GM12878 (cell line): ENCODE data around the gene VPS8. TPM values are rescaled to one million over a fixed set of nuclear protein-coding genes. Genes with fewer than 3 reads are reported as not detected.

Experiments
- ATAC-seq: fragments of 200-7000 bp; cut with Tn5 transposase; 3 replicates; pipeline ENCODE4 v1.9.1; 2020; ENCODE audit warnings: mild to moderate bottlenecking, moderate library complexity
- BruUV-seq: library from RNA; stranded (reverse); fragments of 400-500 nt; replicated peaks from 2 replicates; lab custom pipeline; 2021; lab: Mats Ljungman, UMichigan
- CTCF ChIA-PET: fragments of 300-600 bp; sonication (Branson Sonifier 250); formaldehyde crosslinking; extraction: SDS; loops from one replicate; lab custom pipeline; 2021; ENCODE audit warnings: inconsistent platforms; lab: Yijun Ruan, JAX
- POLR2A ChIA-PET: fragments of 350-600 bp; formaldehyde crosslinking; extraction: SDS; loops from one replicate; lab custom pipeline; 2021; ENCODE audit warnings: inconsistent platforms; lab: Charles Lee
- RAD21 ChIA-PET: fragments of 300-600 bp; sonication (Branson Sonifier 250); formaldehyde crosslinking; loops from one replicate; lab custom pipeline; 2023; ENCODE audit warnings: antibody characterized with exemption; ENCODE audit not compliant: unreplicated experiment; lab: Charles Lee
- SMC1A ChIA-PET: fragments of 300-600 bp; sonication (Branson Sonifier 250); formaldehyde crosslinking; loops from one replicate; lab custom pipeline; 2023; ENCODE audit not compliant: unreplicated experiment, uncharacterized antibody; lab: Charles Lee
- DNase-seq: peaks from one replicate; pipeline ENCODE4 v3.0.0-alpha.2; 2011; ENCODE audit warnings: low read depth, low spot score
- FAIRE-seq: peaks from 3 replicates; lab custom pipeline; 2011; peaks lifted over from hg19 to GRCh38; lab: Jason Lieb, UNC
- H2AFZ ChIP-seq: 2 replicates; pipeline ENCODE4 v1.6.0; 2011; ENCODE audit warnings: low read depth, low read length, control low read depth; ENCODE audit not compliant: control insufficient read depth
- H3K27ac ChIP-seq: 2 replicates; pipeline ENCODE4 v1.5.1; 2011; ENCODE audit warnings: control low read depth; ENCODE audit not compliant: control insufficient read depth, insufficient read depth
- H3K27me3 ChIP-seq, 2 experiments: replicated peaks in 1 of 2; 2 replicates each; pipeline versions ENCODE4 v1.6.0 to v1.6.1; 2011; ENCODE audit warnings: low read length in 1 of 2; ENCODE audit not compliant: control insufficient read depth in 2 of 2, insufficient read depth in 2 of 2
- H3K36me3 ChIP-seq, 2 experiments: 2 replicates each; pipeline ENCODE4 v1.5.1; 2011; ENCODE audit warnings: low read length in 1 of 2; ENCODE audit not compliant: control insufficient read depth in 2 of 2, insufficient read depth in 2 of 2
- H3K4me1 ChIP-seq: 2 replicates; pipeline ENCODE4 v1.6.1; 2011; ENCODE audit warnings: mild to moderate bottlenecking, low read length, moderate library complexity, mixed read lengths; ENCODE audit not compliant: control insufficient read depth, insufficient read depth
- H3K4me2 ChIP-seq: 2 replicates; pipeline ENCODE4 v1.6.0; 2011; ENCODE audit warnings: control low read depth; ENCODE audit not compliant: control insufficient read depth, insufficient read depth
- H3K4me3 ChIP-seq: fragments of 200-600 bp; sonication (generic); 2 replicates; pipeline ENCODE4 v1.5.1; 2016
- H3K79me2 ChIP-seq: 2 replicates; pipeline ENCODE4 v1.6.0; 2011; ENCODE audit warnings: low read length; ENCODE audit not compliant: control insufficient read depth, insufficient read depth
- H3K9ac ChIP-seq: 2 replicates; pipeline ENCODE4 v1.8.0; 2011; ENCODE audit warnings: low read length, control low read depth, mixed read lengths; ENCODE audit not compliant: control insufficient read depth, insufficient read depth
- H3K9me3 ChIP-seq: replicated peaks from 3 replicates; pipeline ENCODE4 v1.5.1; 2011; ENCODE audit warnings: mild to moderate bottlenecking, low read length; ENCODE audit not compliant: control insufficient read depth, insufficient read depth
- H4K20me1 ChIP-seq: 2 replicates; pipeline ENCODE4 v1.6.0; 2011; ENCODE audit not compliant: control insufficient read depth, insufficient read depth
- ASH2L ChIP-seq: fragments of 300-600, 200-600 bp; sonication (generic); IDR thresholded peaks from 2 replicates; pipeline ENCODE4 v1.6.1; 2017; ENCODE audit warnings: low read depth, mild to moderate bottlenecking, borderline replicate concordance
- BRCA1 ChIP-seq: IDR thresholded peaks from 2 replicates; pipeline ENCODE4 v1.6.1; 2011; ENCODE audit warnings: low read depth, low read length, improper control_type of control experiment
- CBFB ChIP-seq: IDR thresholded peaks from 2 replicates; pipeline ENCODE4 v1.6.1; 2016; ENCODE audit warnings: antibody characterized with exemption, low read depth
- E4F1 ChIP-seq: fragments of 450-650 bp; IDR thresholded peaks from 2 replicates; pipeline ENCODE4 v1.6.1; 2018; ENCODE audit warnings: borderline replicate concordance, mild to moderate bottlenecking; ENCODE audit not compliant: partially characterized antibody
- EED ChIP-seq: sonication (generic); IDR thresholded peaks from 2 replicates; pipeline ENCODE4 v1.6.1; 2016; ENCODE audit warnings: antibody characterized with exemption, low read depth
- FOXK2 ChIP-seq: fragments of 450-650 bp; IDR thresholded peaks from 2 replicates; pipeline ENCODE4 v1.6.1; 2017; ENCODE audit warnings: mild to moderate bottlenecking, moderate library complexity
- HDAC2 ChIP-seq: fragments of 200-600 bp; sonication (generic); IDR thresholded peaks from 2 replicates; pipeline ENCODE4 v1.6.1; 2017
- IKZF1 ChIP-seq: fragments of 450-650 bp; conservative IDR thresholded peaks from 2 replicates; pipeline ENCODE4 v1.6.1; 2017; ENCODE audit warnings: antibody characterized with exemption, mild to moderate bottlenecking
- JUNB ChIP-seq: IDR thresholded peaks from 2 replicates; pipeline ENCODE4 v1.6.1; 2016; ENCODE audit warnings: antibody characterized with exemption, mild to moderate bottlenecking
- MLLT1 ChIP-seq: fragments of 450-650 bp; IDR thresholded peaks from 2 replicates; pipeline ENCODE4 v1.6.1; 2016; ENCODE audit warnings: mild to moderate bottlenecking
- NFXL1 ChIP-seq: fragments of 450-650 bp; IDR thresholded peaks from 2 replicates; pipeline ENCODE4 v1.6.1; 2017; ENCODE audit warnings: antibody characterized with exemption, mild to moderate bottlenecking, borderline replicate concordance
- NR2F1 ChIP-seq: fragments of 450-650 bp; conservative IDR thresholded peaks from 2 replicates; pipeline ENCODE4 v1.6.1; 2017; ENCODE audit warnings: mild to moderate bottlenecking
- PML ChIP-seq: IDR thresholded peaks from 2 replicates; pipeline ENCODE4 v1.6.1; 2012; ENCODE audit warnings: low read length, inconsistent platforms
- RELA ChIP-seq: fragments of 450-650 bp; IDR thresholded peaks from 2 replicates; pipeline ENCODE4 v1.8.0; 2014; ENCODE audit warnings: borderline replicate concordance; ENCODE audit not compliant: partially characterized antibody
- STAT3 ChIP-seq: IDR thresholded peaks from 2 replicates; pipeline ENCODE4 v1.6.1; 2011; ENCODE audit warnings: low read depth, low read length, improper control_type of control experiment
- SUPT20H ChIP-seq: IDR thresholded peaks from 2 replicates; pipeline ENCODE4 v1.6.1; 2011; ENCODE audit warnings: low read depth, mild to moderate bottlenecking, low read length, moderate library complexity, borderline replicate concordance; ENCODE audit not compliant: control insufficient read depth
- YY1 ChIP-seq: IDR thresholded peaks from 2 replicates; pipeline ENCODE4 v1.6.1; 2011; ENCODE audit warnings: low read depth, mild to moderate bottlenecking, low read length
- ZBED1 ChIP-seq: IDR thresholded peaks from 2 replicates; pipeline ENCODE4 v1.6.1; 2016; ENCODE audit warnings: borderline replicate concordance
- ZNF274 ChIP-seq: IDR thresholded peaks from one replicate; pipeline ENCODE4 v1.8.0; 2011; ENCODE audit not compliant: insufficient read length, insufficient read depth
- WGBS: methylation state at CpG from one replicate; pipeline ENCODE4 v1.1.6; 2016; ENCODE audit warnings: low lambda C conversion rate; ENCODE audit not compliant: insufficient replicate concordance, insufficient coverage; ENCODE audit errors: missing lambda C conversion rate; 5-methylcytosine and 5-hydroxymethylcytosine counted together
- in situ Hi-C: fragments of 300-500 bp; cut with MboI; formaldehyde crosslinking; loops from 9 replicates; pipeline ENCODE4 v1.14.3; 2018; ENCODE audit warnings: mixed read lengths
- intact Hi-C: fragments of 100-400 bp; cut with micrococcal nuclease; formaldehyde crosslinking; loops from one replicate; pipeline ENCODE4 v1.14.2; 2022; ENCODE audit not compliant: unreplicated experiment
- polyA plus RNA-seq, 11 experiments: library from polyadenylated mRNA; depleted of rRNA in 4 of 11; unstranded in 6 of 11; stranded (reverse) in 5 of 11; fragments of >200 nt; fragmentation: Nextera tagmentation in 4 of 11; fragmentation: Illumina TruSeq in 1 of 11; extraction: Ambion mirVana in 4 of 11; extraction: Trizol in 1 of 11; gene quantifications; 1 replicate in 1 of 11; 2 replicates in 10 of 11; pipeline versions ENCODE4 v1.2.1 to v1.2.3, GENCODE V29; 2011 to 2016; ENCODE audit warnings: inconsistent platforms in 2 of 11, missing spikeins in 2 of 11, low read depth in 1 of 11
- total RNA-seq, 4 experiments: library from RNA; depleted of rRNA in 3 of 4; stranded (reverse); fragments of >200 nt in 3 of 4; fragmentation: Illumina TruSeq in 1 of 4; extraction: Trizol in 1 of 4; gene quantifications; 2 replicates each; pipeline versions ENCODE4 v1.2.1 to v1.2.3, GENCODE V29; 2013 to 2021

Gene VPS8
- total and polyA plus RNA-seq, 10 of the 15 experiments (the other 5 are each of a cell fraction or from before 2014, with no cell fraction given) = 8.9 to 34.7 (median 20.9) TPM

GRCh38 chr3:184836090-184836822 lies 24.3 kb downstream of the VPS8 start (continued):
- TF ChIP-seq E4F1 (no peak), ZNF274 (no peak), SUPT20H (no peak)

- no peak overlapping the region for H3K9ac ChIP-seq
- no peaks in the 10 kb centered on the region for H4K20me1 ChIP-seq
- intact Hi-C loops = no loop called here
- ATAC-seq (no peak), FAIRE-seq (no peak), DNase-seq (no peak)
- 100% methylated on average over 1 of the region's 1 CpG for WGBS
- H3K9me3 ChIP-seq = no peaks in the 10 kb centered on the region
- RAD21 ChIA-PET = no interaction called here
- no peak overlapping the region for H2AFZ ChIP-seq
- POLR2A ChIA-PET = no interaction called here
- CTCF ChIA-PET = interaction anchor here (0.7 to 1.3 kb wide), 3 partner anchors 16 to 119 kb away, joined by 3 read pairs; no protein-coding TSS in a partner anchor
- no peaks in the 10 kb centered on the region for H3K4me1 ChIP-seq
- H3K4me3 ChIP-seq = no peak overlapping the region
- BruUV-seq = no TSS peak
- no peak overlapping the region for H3K27ac ChIP-seq
- in situ Hi-C loops = no loop called here
- SMC1A ChIA-PET = interaction anchor here (0.9 kb wide), 1 partner anchor 140 kb away, joined by 5 read pairs; no protein-coding TSS in a partner anchor
- TF ChIP-seq IKZF1 = no peak
- TF ChIP-seq ASH2L = no peak
- no peak for TF ChIP-seq EED
- no peak for TF ChIP-seq ZBED1
- no peak for TF ChIP-seq STAT3
- TF ChIP-seq JUNB = no peak
- TF ChIP-seq BRCA1 = no peak
- TF ChIP-seq PML = no peak
- no peak for TF ChIP-seq NR2F1
- TF ChIP-seq RELA = no peak
- TF ChIP-seq YY1 = no peak
- no peak for TF ChIP-seq FOXK2
- no peak for TF ChIP-seq HDAC2
- no peak for TF ChIP-seq NFXL1
- TF ChIP-seq CBFB = no peak
- no peak for TF ChIP-seq MLLT1
- TF ChIP-seq, all 136 proteins: peak for 0
- H3K27me3 ChIP-seq = no peaks in the 10 kb centered on the region
- no peaks in the 10 kb centered on the region for H3K79me2 ChIP-seq
- no peaks in the 10 kb centered on the region for H3K36me3 ChIP-seq
- no peak overlapping the region for H3K4me2 ChIP-seq
These were observed 30.5 kb downstream of the VPS8 start for GRCh38 chr3:184842433-184842832.
